Vagina (tissue), 2 donors: ENCODE results near the gene PNMA8C. TPM values are rescaled to one million over a fixed set of nuclear protein-coding genes. Genes with fewer than 3 reads are reported as not detected.

ENCODE experiments used
- DNase-seq, 2 donors: peaks; one replicate each; pipeline ENCODE4 v3.0.0-alpha.2; 2017; ENCODE audit errors: extremely low spot score in 2 of 2
- H3K27ac ChIP-seq: fragments of 200-600 bp; sonication (generic); one replicate; pipeline ENCODE4 v1.5.1; 2019
- H3K27me3 ChIP-seq: fragments of 200-600 bp; sonication (generic); one replicate; pipeline ENCODE4 v1.5.1; 2019
- H3K36me3 ChIP-seq, 2 donors: fragments of 200-600 bp; sonication (generic); one replicate each; pipeline ENCODE4 v1.5.1; 2017 to 2019
- H3K4me1 ChIP-seq: fragments of 200-600 bp; sonication (generic); one replicate; pipeline ENCODE4 v1.5.1; 2019
- H3K4me3 ChIP-seq, 2 donors: fragments of 200-600 bp; sonication (generic); 1 replicate in 1 of 2; 2 replicates in 1 of 2; pipeline ENCODE4 v1.5.1; 2016 to 2019
- H3K9me3 ChIP-seq: fragments of 200-600 bp; sonication (generic); one replicate; pipeline ENCODE4 v1.5.1; 2019
- CTCF ChIP-seq, 3 experiments: fragments of 450-650 bp in 2 of 3; fragments of 200-600 bp in 1 of 3; sonication (generic) in 1 of 3; IDR thresholded peaks; one replicate each; pipeline ENCODE4 v1.5.1; 2017 to 2019; ENCODE audit warnings: antibody characterized with exemption in 3 of 3, mild to moderate bottlenecking in 2 of 3, moderate library complexity in 2 of 3
- POLR2A ChIP-seq, 2 donors: fragments of 450-650 bp; IDR thresholded peaks; one replicate each; pipeline ENCODE4 v1.6.1; 2017; ENCODE audit warnings: antibody characterized with exemption in 2 of 2, mild to moderate bottlenecking in 2 of 2, moderate library complexity in 2 of 2
- POLR2AphosphoS5 ChIP-seq, 2 donors: sonication (generic); formaldehyde crosslinking; IDR thresholded peaks; one replicate each; pipeline ENCODE4 v1.9.0; 2017; ENCODE audit warnings: antibody characterized with exemption in 2 of 2, mild to moderate bottlenecking in 2 of 2, low read depth in 1 of 2; ENCODE audit not compliant: insufficient read depth in 1 of 2
- intact Hi-C: fragments of 100-400 bp; cut with DNase I; formaldehyde crosslinking; loops from one replicate; pipeline ENCODE4 v1.15.1; 2023
- total RNA-seq: library from RNA; depleted of rRNA; stranded (reverse); fragments of >200 nt; gene quantifications from one replicate; pipeline ENCODE4 v1.2.3, GENCODE V29; 2016

The PNMA8C gene
- total RNA-seq, 1 donor from 2014 or later = 0.25 TPM

DNA sequence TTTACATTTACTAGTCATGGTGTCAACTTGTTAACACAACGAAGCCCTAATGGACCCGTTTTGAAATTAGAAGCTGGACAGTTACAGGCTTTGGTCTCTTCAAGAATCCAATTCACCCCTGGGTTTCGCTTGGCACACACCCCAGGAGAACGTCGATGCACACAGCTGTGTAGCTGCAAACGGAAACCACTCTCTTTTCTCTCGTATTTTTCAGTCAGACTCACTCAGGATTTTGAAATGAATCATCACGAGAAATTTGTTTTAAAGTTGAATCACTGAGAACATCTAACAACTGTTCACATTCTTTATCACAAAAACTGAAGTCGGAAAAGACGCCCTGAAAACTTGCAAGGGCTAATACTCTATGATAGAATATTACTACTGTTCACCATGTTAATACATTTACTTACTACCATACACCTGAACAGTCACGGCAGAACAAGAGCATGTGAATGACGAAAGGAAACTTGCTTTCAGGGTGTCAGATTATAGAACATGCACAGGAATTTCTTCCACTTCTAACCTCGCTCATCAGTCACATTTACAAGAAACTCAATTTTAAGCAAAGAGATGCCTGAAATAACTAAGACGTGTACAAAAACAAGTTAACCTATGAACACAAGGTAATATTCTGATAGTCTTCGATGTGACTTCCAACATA, 37.9 kb upstream of the PNMA8C start:
- H3K9me3 ChIP-seq = no peaks in the 10 kb centered on the region
- intact Hi-C loops = no loop called here

DNA sequence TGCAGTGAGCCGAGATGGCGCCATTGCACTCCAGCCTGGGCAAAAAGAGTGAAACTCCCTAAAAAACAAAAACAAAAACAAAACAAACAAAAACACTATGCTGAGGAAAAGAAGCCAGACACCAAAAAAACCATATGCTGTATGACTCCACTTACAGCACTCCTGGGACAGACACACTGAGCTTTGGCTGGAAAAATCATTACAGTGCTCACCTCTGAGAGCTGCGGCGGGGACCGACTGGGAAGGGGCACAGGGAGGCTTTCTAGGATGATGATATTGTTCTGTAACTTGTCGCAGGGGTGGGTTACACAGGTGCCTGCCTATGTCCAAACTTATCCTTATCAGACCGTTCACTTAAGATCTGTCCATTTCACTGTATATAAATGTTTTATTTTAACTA, 34.8 kb upstream of the PNMA8C start:
- intact Hi-C loops = no loop called here
- no peaks in the 10 kb centered on the region for H3K27me3 ChIP-seq
- H3K4me3 ChIP-seq = no peak overlapping the region
- DNase-seq = no peak
- H3K4me1 ChIP-seq = no peaks in the 10 kb centered on the region
- no peak overlapping the region for H3K27ac ChIP-seq
- TF ChIP-seq POLR2A (IDR thresholded peaks at IDR 0.05) (no peak), CTCF (IDR thresholded peaks at IDR 0.05) (no peak), POLR2AphosphoS5 (IDR thresholded peaks at IDR 0.05; ENCODE audit: insufficient read depth in 1 of 2, low read depth in 1 of 2) (no peak)
- H3K36me3 ChIP-seq = no peaks in the 10 kb centered on the region
- no peaks in the 10 kb centered on the region for H3K9me3 ChIP-seq

More for the DNA sequence above, 37.9 kb upstream of the PNMA8C start:
- no peak for TF ChIP-seq CTCF (IDR thresholded peaks at IDR 0.05)
- TF ChIP-seq POLR2AphosphoS5 (IDR thresholded peaks at IDR 0.05; ENCODE audit: insufficient read depth in 1 of 2, low read depth in 1 of 2) = no peak
- TF ChIP-seq POLR2A (IDR thresholded peaks at IDR 0.05) = no peak
- DNase-seq = no peak
- Histone ChIP-seq H3K36me3 (no peaks in the 10 kb centered on the region), H3K27ac (peak overlapping the region; percentile 46), H3K27me3 (no peaks in the 10 kb centered on the region), H3K4me1 (peaks cover 10% of the 10 kb centered on the region), H3K4me3 (no peak overlapping the region)

GRCh38 chr19:46461537-46461936, 32.8 kb upstream of the PNMA8C start:
- H3K27ac ChIP-seq = no peak overlapping the region
- H3K27me3 ChIP-seq = no peaks in the 10 kb centered on the region
- no peak for DNase-seq
- H3K4me3 ChIP-seq = no peak overlapping the region
- intact Hi-C loops = no loop called here
- H3K36me3 ChIP-seq = no peaks in the 10 kb centered on the region
- no peaks in the 10 kb centered on the region for H3K9me3 ChIP-seq
- no peaks in the 10 kb centered on the region for H3K4me1 ChIP-seq
- TF ChIP-seq POLR2A (IDR thresholded peaks at IDR 0.05) = no peak
- TF ChIP-seq POLR2AphosphoS5 (IDR thresholded peaks at IDR 0.05; ENCODE audit: insufficient read depth in 1 of 2, low read depth in 1 of 2) = no peak
- TF ChIP-seq CTCF (IDR thresholded peaks at IDR 0.05) = no peak

GRCh38 chr19:46460981-46461380, 32.2 kb upstream of the PNMA8C start:
- no peak for DNase-seq
- no peak overlapping the region for H3K4me3 ChIP-seq
- H3K27me3 ChIP-seq = no peaks in the 10 kb centered on the region
- no peak overlapping the region for H3K27ac ChIP-seq
- TF ChIP-seq POLR2AphosphoS5 (IDR thresholded peaks at IDR 0.05; ENCODE audit: insufficient read depth in 1 of 2, low read depth in 1 of 2) (no peak), POLR2A (IDR thresholded peaks at IDR 0.05) (no peak), CTCF (IDR thresholded peaks at IDR 0.05) (no peak)
- no peaks in the 10 kb centered on the region for H3K9me3 ChIP-seq
- intact Hi-C loops = no loop called here
- no peaks in the 10 kb centered on the region for H3K36me3 ChIP-seq
- no peaks in the 10 kb centered on the region for H3K4me1 ChIP-seq

GRCh38 chr19:46460055-46460454, 31.3 kb upstream of the PNMA8C start:
- H3K4me1 ChIP-seq = no peaks in the 10 kb centered on the region
- DNase-seq = no peak
- H3K27me3 ChIP-seq = no peaks in the 10 kb centered on the region
- intact Hi-C loops = no loop called here
- H3K4me3 ChIP-seq = no peak overlapping the region
- no peak overlapping the region for H3K27ac ChIP-seq
- no peaks in the 10 kb centered on the region for H3K9me3 ChIP-seq
- H3K36me3 ChIP-seq = no peaks in the 10 kb centered on the region
- TF ChIP-seq POLR2AphosphoS5 (IDR thresholded peaks at IDR 0.05; ENCODE audit: insufficient read depth in 1 of 2, low read depth in 1 of 2) = no peak
- TF ChIP-seq POLR2A (IDR thresholded peaks at IDR 0.05) = no peak
- TF ChIP-seq CTCF (IDR thresholded peaks at IDR 0.05) = no peak
